SK-N-SH (cell line): ENCODE results near the gene KCTD15. TPM values are rescaled to one million over a fixed set of nuclear protein-coding genes. Genes with fewer than 3 reads are reported as not detected.

Source experiments
- CTCF ChIA-PET: fragments of 300-600, 350-600 bp; formaldehyde crosslinking; extraction: SDS; loops from one replicate; lab custom pipeline; 2021; lab: Yijun Ruan, JAX
- POLR2A ChIA-PET: fragments of 350-600 bp; sonication (Branson Sonifier 250); formaldehyde crosslinking; extraction: SDS; loops from one replicate; lab custom pipeline; 2020; ENCODE audit warnings: antibody characterized with exemption, inconsistent platforms; lab: Yijun Ruan, JAX
- DNase-seq: peaks from one replicate; pipeline ENCODE4 v3.0.0; 2012
- H2AFZ ChIP-seq: fragments of 200-600 bp; sonication (generic); 2 replicates; pipeline ENCODE4 v1.8.1; 2016; ENCODE audit warnings: antibody characterized with exemption, mild to moderate bottlenecking, low read depth
- H3F3A ChIP-seq: fragments of 200-600 bp; sonication (generic); replicated peaks from 2 replicates; pipeline ENCODE3; 2016; ENCODE audit warnings: antibody characterized with exemption, mild to moderate bottlenecking; ENCODE audit not compliant: insufficient read depth
- H3K27ac ChIP-seq, 2 experiments: fragments of 200-500 bp in 1 of 2; fragments of 200-600 bp in 1 of 2; sonication (Bioruptor generic) in 1 of 2; sonication (generic), shearing (Covaris generic) in 1 of 2; 2 replicates each; pipeline versions ENCODE4 v1.5.1 to v1.6.1; 2014 to 2016; ENCODE audit warnings: low read depth in 2 of 2, inconsistent platforms in 1 of 2, low read length in 1 of 2, mild to moderate bottlenecking in 1 of 2, mixed read lengths in 1 of 2
- H3K27me3 ChIP-seq: fragments of 200-600 bp; sonication (generic), shearing (Covaris generic); 2 replicates; pipeline ENCODE4 v1.6.1; 2016; ENCODE audit warnings: mixed run types; ENCODE audit not compliant: insufficient read depth
- H3K36me3 ChIP-seq, 2 experiments: fragments of 200-500 bp in 1 of 2; fragments of 200-600 bp in 1 of 2; sonication (Bioruptor generic) in 1 of 2; sonication (generic) in 1 of 2; replicated peaks in 1 of 2; 2 replicates each; pipeline versions ENCODE3 to v1.5.1; 2014 to 2016; ENCODE audit warnings: low read length in 1 of 2, mild to moderate bottlenecking in 1 of 2; ENCODE audit not compliant: insufficient read depth in 2 of 2, control insufficient read depth in 1 of 2
- H3K4me1 ChIP-seq, 2 experiments: fragments of 200-500 bp in 1 of 2; fragments of 200-600 bp in 1 of 2; sonication (Bioruptor generic) in 1 of 2; sonication (generic), shearing (Covaris generic) in 1 of 2; 2 replicates each; pipeline versions ENCODE4 v1.5.1 to v1.6.1; 2014 to 2016; ENCODE audit warnings: low read depth in 1 of 2, low read length in 1 of 2, mixed run types in 1 of 2; ENCODE audit not compliant: insufficient read depth in 2 of 2, control insufficient read depth in 1 of 2
- H3K4me2 ChIP-seq: fragments of 200-600 bp; sonication (generic), shearing (Covaris generic); 2 replicates; pipeline ENCODE4 v1.6.1; 2017; ENCODE audit warnings: mixed run types
- H3K4me3 ChIP-seq, 2 experiments: fragments of 200-500 bp in 1 of 2; fragments of 200-600 bp in 1 of 2; sonication (Bioruptor generic) in 1 of 2; sonication (generic), shearing (Covaris generic) in 1 of 2; 2 replicates each; pipeline versions ENCODE4 v1.5.1 to v1.8.1; 2014 to 2016; ENCODE audit warnings: low read depth in 2 of 2, inconsistent platforms in 1 of 2, low read length in 1 of 2, mild to moderate bottlenecking in 1 of 2, mixed read lengths in 1 of 2, moderate library complexity in 1 of 2
- H3K79me2 ChIP-seq: fragments of 200-600 bp; sonication (generic); 2 replicates; pipeline ENCODE4 v1.8.1; 2017; ENCODE audit warnings: mild to moderate bottlenecking; ENCODE audit not compliant: insufficient read depth
- H3K9ac ChIP-seq: fragments of 200-600 bp; sonication (generic); 2 replicates; pipeline ENCODE4 v1.6.1; 2017; ENCODE audit warnings: mixed run types
- H3K9me2 ChIP-seq: fragments of 200-600 bp; sonication (generic); 2 replicates; pipeline ENCODE4 v1.6.1; 2017; ENCODE audit warnings: mixed run types
- H3K9me3 ChIP-seq: fragments of 200-600 bp; sonication (generic); 2 replicates; pipeline ENCODE4 v1.6.1; 2017; ENCODE audit warnings: mixed run types, mild to moderate bottlenecking, moderate library complexity
- H4K20me1 ChIP-seq: fragments of 200-600 bp; sonication (generic); 2 replicates; pipeline ENCODE4 v1.6.1; 2017; ENCODE audit warnings: mild to moderate bottlenecking, mixed run types; ENCODE audit not compliant: insufficient read depth
- CHD2 ChIP-seq: fragments of 150-350 bp; IDR thresholded peaks from 2 replicates; pipeline ENCODE4 v1.6.1; 2018; ENCODE audit warnings: low read length; ENCODE audit not compliant: partially characterized antibody
- EP300 ChIP-seq, 2 experiments: IDR thresholded peaks; 2 replicates each; pipeline versions ENCODE4 v1.4.0 to v1.6.1; 2012; ENCODE audit warnings: borderline replicate concordance in 1 of 2, low read depth in 1 of 2, low read length in 1 of 2
- FOXJ3 ChIP-seq: sonication (generic); formaldehyde crosslinking; IDR thresholded peaks from 2 replicates; pipeline ENCODE4 v1.5.1; 2020; ENCODE audit warnings: mild to moderate bottlenecking, missing genetic modification reagents
- GATA2 ChIP-seq: sonication (generic); formaldehyde crosslinking; IDR thresholded peaks from 2 replicates; pipeline ENCODE4 v1.5.0; 2020; ENCODE audit warnings: mild to moderate bottlenecking, missing genetic modification reagents
- MXI1 ChIP-seq: IDR thresholded peaks from 2 replicates; pipeline ENCODE4 v1.6.1; 2012; ENCODE audit warnings: mild to moderate bottlenecking, low read depth, low read length, improper control_type of control experiment
- NFIC ChIP-seq: IDR thresholded peaks from 2 replicates; pipeline ENCODE4 v1.4.0; 2012; ENCODE audit warnings: borderline replicate concordance
- RAD21 ChIP-seq: IDR thresholded peaks from 2 replicates; pipeline ENCODE4 v1.6.1; 2012; ENCODE audit warnings: mild to moderate bottlenecking, low read length
- RCOR1 ChIP-seq: fragments of 150-350 bp; IDR thresholded peaks from 2 replicates; pipeline ENCODE4 v1.6.1; 2017; ENCODE audit warnings: antibody characterized with exemption, low read length
- RFX5 ChIP-seq: IDR thresholded peaks from 2 replicates; pipeline ENCODE4 v1.6.1; 2012; ENCODE audit warnings: mild to moderate bottlenecking, improper control_type of control experiment, low read length
- RXRA ChIP-seq: IDR thresholded peaks from 2 replicates; pipeline ENCODE4 v1.4.0; 2012; ENCODE audit warnings: low read depth, mild to moderate bottlenecking, borderline replicate concordance
- TCF12 ChIP-seq: IDR thresholded peaks from 2 replicates; pipeline ENCODE4 v1.4.0; 2012
- TEAD4 ChIP-seq: IDR thresholded peaks from 2 replicates; pipeline ENCODE4 v1.4.0; 2012; ENCODE audit warnings: mild to moderate bottlenecking, borderline replicate concordance; ENCODE audit not compliant: insufficient read depth
- WGBS: methylation state at CpG from one replicate; pipeline ENCODE4 v1.1.6; 2017; ENCODE audit warnings: low lambda C conversion rate; 5-methylcytosine and 5-hydroxymethylcytosine counted together
- polyA plus RNA-seq, 3 experiments: library from polyadenylated mRNA; depleted of rRNA; stranded (reverse); fragments of >200 nt; gene quantifications; 2 replicates each; pipeline ENCODE4 v1.2.3, GENCODE V29; 2012
- TF ChIP-seq, protein P1 (sequence below): IDR thresholded peaks from 2 replicates; pipeline ENCODE4 v1.4.0; 2012; ENCODE audit warnings: low read depth
- TF ChIP-seq, protein P2 (sequence below): IDR thresholded peaks from 2 replicates; pipeline ENCODE4; 2012
- TF ChIP-seq, protein P3 (sequence below): IDR thresholded peaks from 2 replicates; pipeline ENCODE4 v1.6.1; 2012; ENCODE audit warnings: mild to moderate bottlenecking, low read depth, low read length, moderate library complexity
- TF ChIP-seq, protein P4 (sequence below): IDR thresholded peaks from 2 replicates; pipeline ENCODE4 v1.4.0; 2012; ENCODE audit warnings: low read depth, borderline replicate concordance

KCTD15 gene
- polyA plus RNA-seq, 1 of the 3 experiments (the other 2 are of a cell fraction) = 15.5 TPM

DNA sequence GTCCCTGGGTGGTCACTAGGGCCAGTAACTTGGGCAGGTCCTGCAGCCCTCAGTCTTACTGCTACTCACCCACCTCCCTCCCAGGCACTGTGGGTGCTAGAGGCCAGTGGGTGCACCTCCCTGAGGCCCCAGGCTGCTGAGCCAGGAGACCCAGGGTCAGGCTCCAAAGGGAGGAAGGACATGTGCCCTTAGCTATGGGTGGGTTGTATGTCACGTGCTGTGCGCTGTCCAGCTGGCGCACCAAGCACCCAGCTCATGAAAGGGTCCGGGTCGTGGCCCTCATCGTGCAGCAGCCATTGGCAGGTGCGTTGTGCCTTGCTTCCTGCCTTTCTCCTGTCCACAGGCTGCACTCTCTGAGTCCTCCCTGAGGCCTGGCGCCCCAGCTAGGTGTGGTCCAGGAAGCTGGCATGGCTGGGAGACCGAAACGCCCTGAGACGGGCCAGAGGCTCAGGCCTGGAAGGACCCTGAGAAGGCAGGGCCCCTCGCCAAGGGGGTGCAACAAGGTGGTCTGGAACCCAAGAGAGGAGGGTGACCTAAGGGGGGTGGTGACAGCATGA is 47.0 kb upstream of the KCTD15 start:
- Histone ChIP-seq H3K9ac (no peak overlapping the region), H3K9me2 (no peaks in the 10 kb centered on the region), H4K20me1 (no peaks in the 10 kb centered on the region), H3K4me2 (no peak overlapping the region), H3F3A (no peaks in the 10 kb centered on the region), H3K36me3 (no peaks in the 10 kb centered on the region), H3K27ac (no peak overlapping the region), H2AFZ (no peak overlapping the region), H3K27me3 (no peaks in the 10 kb centered on the region), H3K4me3 (no peak overlapping the region), H3K79me2 (no peaks in the 10 kb centered on the region), H3K4me1 (peaks cover 0 to 29% of the 10 kb centered on the region in 2 experiments; a peak in 1 of 4 replicates), H3K9me3 (no peaks in the 10 kb centered on the region)
- no peak for DNase-seq
- POLR2A ChIA-PET = no interaction called here
- TF ChIP-seq, protein P1, sequence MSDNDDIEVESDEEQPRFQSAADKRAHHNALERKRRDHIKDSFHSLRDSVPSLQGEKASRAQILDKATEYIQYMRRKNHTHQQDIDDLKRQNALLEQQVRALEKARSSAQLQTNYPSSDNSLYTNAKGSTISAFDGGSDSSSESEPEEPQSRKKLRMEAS = no peak
- TF ChIP-seq RFX5 (no peak), TEAD4 (no peak), RAD21 (no peak), RXRA (no peak)
- TF ChIP-seq, protein P2, sequence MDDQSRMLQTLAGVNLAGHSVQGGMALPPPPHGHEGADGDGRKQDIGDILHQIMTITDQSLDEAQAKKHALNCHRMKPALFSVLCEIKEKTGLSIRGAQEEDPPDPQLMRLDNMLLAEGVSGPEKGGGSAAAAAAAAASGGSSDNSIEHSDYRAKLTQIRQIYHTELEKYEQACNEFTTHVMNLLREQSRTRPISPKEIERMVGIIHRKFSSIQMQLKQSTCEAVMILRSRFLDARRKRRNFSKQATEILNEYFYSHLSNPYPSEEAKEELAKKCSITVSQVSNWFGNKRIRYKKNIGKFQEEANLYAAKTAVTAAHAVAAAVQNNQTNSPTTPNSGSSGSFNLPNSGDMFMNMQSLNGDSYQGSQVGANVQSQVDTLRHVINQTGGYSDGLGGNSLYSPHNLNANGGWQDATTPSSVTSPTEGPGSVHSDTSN = no peak
- TF ChIP-seq, protein P3, sequence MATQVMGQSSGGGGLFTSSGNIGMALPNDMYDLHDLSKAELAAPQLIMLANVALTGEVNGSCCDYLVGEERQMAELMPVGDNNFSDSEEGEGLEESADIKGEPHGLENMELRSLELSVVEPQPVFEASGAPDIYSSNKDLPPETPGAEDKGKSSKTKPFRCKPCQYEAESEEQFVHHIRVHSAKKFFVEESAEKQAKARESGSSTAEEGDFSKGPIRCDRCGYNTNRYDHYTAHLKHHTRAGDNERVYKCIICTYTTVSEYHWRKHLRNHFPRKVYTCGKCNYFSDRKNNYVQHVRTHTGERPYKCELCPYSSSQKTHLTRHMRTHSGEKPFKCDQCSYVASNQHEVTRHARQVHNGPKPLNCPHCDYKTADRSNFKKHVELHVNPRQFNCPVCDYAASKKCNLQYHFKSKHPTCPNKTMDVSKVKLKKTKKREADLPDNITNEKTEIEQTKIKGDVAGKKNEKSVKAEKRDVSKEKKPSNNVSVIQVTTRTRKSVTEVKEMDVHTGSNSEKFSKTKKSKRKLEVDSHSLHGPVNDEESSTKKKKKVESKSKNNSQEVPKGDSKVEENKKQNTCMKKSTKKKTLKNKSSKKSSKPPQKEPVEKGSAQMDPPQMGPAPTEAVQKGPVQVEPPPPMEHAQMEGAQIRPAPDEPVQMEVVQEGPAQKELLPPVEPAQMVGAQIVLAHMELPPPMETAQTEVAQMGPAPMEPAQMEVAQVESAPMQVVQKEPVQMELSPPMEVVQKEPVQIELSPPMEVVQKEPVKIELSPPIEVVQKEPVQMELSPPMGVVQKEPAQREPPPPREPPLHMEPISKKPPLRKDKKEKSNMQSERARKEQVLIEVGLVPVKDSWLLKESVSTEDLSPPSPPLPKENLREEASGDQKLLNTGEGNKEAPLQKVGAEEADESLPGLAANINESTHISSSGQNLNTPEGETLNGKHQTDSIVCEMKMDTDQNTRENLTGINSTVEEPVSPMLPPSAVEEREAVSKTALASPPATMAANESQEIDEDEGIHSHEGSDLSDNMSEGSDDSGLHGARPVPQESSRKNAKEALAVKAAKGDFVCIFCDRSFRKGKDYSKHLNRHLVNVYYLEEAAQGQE = no peak
- WGBS = 70% methylated on average over 3 of the region's 12 CpGs
- CTCF ChIA-PET = interaction anchor here (0.8 to 1.7 kb wide), 6 partner anchors 10 to 447 kb away, joined by 4 to 5 read pairs (median 4); no protein-coding TSS in a partner anchor

DNA sequence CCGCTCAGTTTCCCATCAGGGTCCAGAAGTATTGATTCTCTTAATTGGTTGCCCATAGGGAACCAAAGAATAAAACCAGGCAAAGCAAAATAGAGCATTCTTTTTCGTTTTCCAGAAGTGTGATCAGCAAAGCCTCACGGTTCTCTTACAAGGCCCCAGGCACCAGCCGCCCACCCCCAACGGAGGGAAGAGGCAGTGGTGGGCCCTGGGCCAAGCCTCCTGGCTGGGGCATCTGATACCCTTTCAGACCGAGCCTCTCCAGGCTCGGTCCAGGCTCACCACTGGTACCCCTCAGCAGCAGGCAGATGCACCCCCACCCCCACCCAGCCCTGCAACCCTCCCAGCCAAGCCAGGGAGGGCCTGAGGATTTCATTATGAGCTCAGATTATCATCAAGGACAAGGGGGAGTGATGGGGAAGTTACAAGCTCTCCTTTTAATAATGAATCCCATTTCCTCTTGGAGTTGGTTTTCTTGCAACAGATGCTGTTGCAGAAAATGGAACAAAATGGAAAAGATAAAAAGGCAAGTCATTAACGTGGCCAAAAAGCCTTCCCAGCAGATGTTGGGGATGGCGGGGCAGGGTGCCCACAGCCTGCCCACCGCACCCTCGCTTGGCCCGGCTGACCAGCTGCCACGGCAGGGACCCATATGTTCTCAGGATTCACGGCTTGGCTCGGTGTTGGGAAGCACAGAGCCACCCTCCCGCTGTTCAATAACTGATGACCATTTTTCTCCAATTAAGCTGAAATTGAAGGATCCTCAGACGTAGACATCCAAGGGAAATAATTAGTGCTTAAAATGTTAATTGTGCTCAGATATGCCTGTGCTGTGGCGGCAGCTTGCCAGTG is 45.9 kb upstream of the KCTD15 start:
- H4K20me1 ChIP-seq = no peaks in the 10 kb centered on the region
- POLR2A ChIA-PET = interaction anchor here (0.5 to 1.0 kb wide), 2 partner anchors 74 to 243 kb away, joined by 3 to 6 read pairs; no protein-coding TSS in a partner anchor
- 8% methylated on average over 14 of the region's 18 CpGs for WGBS
- H3K36me3 ChIP-seq = no peaks in the 10 kb centered on the region
- peak overlapping the region in 1 of 2 experiments; percentile 83; a peak in 2 of 4 replicates for H3K27ac ChIP-seq
- no peaks in the 10 kb centered on the region for H3F3A ChIP-seq
- peak; percentile 90 for DNase-seq
- no peak overlapping the region for H3K4me2 ChIP-seq
- CTCF ChIA-PET = interaction anchor here (0.9 to 2.3 kb wide), 9 partner anchors 13 to 346 kb away, joined by 3 to 14 read pairs (median 5); no protein-coding TSS in a partner anchor
- H2AFZ ChIP-seq = no peak overlapping the region
- no peaks in the 10 kb centered on the region for H3K79me2 ChIP-seq
- H3K9me3 ChIP-seq = no peaks in the 10 kb centered on the region
- peaks cover 0 to 29% of the 10 kb centered on the region in 2 experiments; a peak in 1 of 4 replicates for H3K4me1 ChIP-seq
- H3K9me2 ChIP-seq = no peaks in the 10 kb centered on the region
- H3K9ac ChIP-seq = no peak overlapping the region
- no peaks in the 10 kb centered on the region for H3K27me3 ChIP-seq
- H3K4me3 ChIP-seq = no peak overlapping the region
- peak; percentile 87 for TF ChIP-seq GATA2 (CRISPR knock-in tag)
- TF ChIP-seq FOXJ3 (CRISPR knock-in tag) = peak; percentile 65; the same call in 1 of the 2 replicates
- peak; percentile 31; the same call in 1 of the 2 replicates for TF ChIP-seq TCF12
- peak; percentile 53 for TF ChIP-seq CHD2
- TF ChIP-seq, protein P4, sequence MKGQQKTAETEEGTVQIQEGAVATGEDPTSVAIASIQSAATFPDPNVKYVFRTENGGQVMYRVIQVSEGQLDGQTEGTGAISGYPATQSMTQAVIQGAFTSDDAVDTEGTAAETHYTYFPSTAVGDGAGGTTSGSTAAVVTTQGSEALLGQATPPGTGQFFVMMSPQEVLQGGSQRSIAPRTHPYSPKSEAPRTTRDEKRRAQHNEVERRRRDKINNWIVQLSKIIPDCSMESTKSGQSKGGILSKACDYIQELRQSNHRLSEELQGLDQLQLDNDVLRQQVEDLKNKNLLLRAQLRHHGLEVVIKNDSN = no peak
- peak; percentile 24; the same call in 1 of the 2 replicates for TF ChIP-seq MXI1
- TF ChIP-seq EP300 (IDR thresholded peaks at IDR 0.05; ENCODE audit: borderline replicate concordance in 1 of 2, low read depth in 1 of 2, low read length in 1 of 2) = peak in 1 of 2 experiments; percentile 85; a peak in 2 of 4 replicates
- TF ChIP-seq NFIC = no peak
- peak; percentile 81 for TF ChIP-seq RCOR1
